ENCODE results near the gene MT1B. TPM values are rescaled to one million over a fixed set of nuclear protein-coding genes. Genes with fewer than 3 reads are reported as not detected.

MT1B gene
- total RNA-seq, 1 experiment from 2014 or later = not detected

- Mint-ChIP-seq H3K4me1 (peaks cover 29 to 40% of the 10 kb centered on the region in 2 experiments), H3K27me3 (ENCODE audit: low read depth) (peaks cover 78% of the 10 kb centered on the region), H3K4me3 (no peak overlapping the region; a peak in 1 of 5 replicates), H3K9me3 (no peaks in the 10 kb centered on the region), H3K36me3 (ENCODE audit: insufficient read depth in 1 of 3, low read depth in 3 of 3) (no peaks in the 10 kb centered on the region), H3K27ac (no peak overlapping the region; a peak in 1 of 7 replicates)
- no peak overlapping the region for H3K18ac ChIP-seq (ENCODE audit: insufficient read length, low read depth, low read length)
- H2BK20ac ChIP-seq (ENCODE audit: low read depth, low read length, poor library complexity, severe bottlenecking) = no peak overlapping the region
- no peak for TF ChIP-seq CTCF (conservative IDR thresholded peaks at IDR 0.05)
- no peaks in the 10 kb centered on the region for H3K79me1 ChIP-seq (ENCODE audit: insufficient read depth, low read depth, low read length, poor library complexity, severe bottlenecking)
- no peak overlapping the region for H2BK15ac ChIP-seq (ENCODE audit: low read depth, low read length)
- no peak overlapping the region for H3K56ac ChIP-seq (ENCODE audit: insufficient read length, low read depth, low read length)
- H4K20me1 ChIP-seq (ENCODE audit: control insufficient read depth, insufficient read depth, insufficient read length) = no peaks in the 10 kb centered on the region
- no peak overlapping the region for H2BK5ac ChIP-seq (ENCODE audit: insufficient read length, low read length)
- no peak for DNase-seq
- H3K4me2 ChIP-seq (ENCODE audit: insufficient read depth, insufficient read length, low read length) = no peak overlapping the region
- no peak overlapping the region for H3K23ac ChIP-seq (ENCODE audit: insufficient read length, low read depth, low read length)
- H4K91ac ChIP-seq (ENCODE audit: insufficient read length, low read depth, low read length) = no peak overlapping the region
- no peaks in the 10 kb centered on the region for H3K9me3 ChIP-seq (ENCODE audit: control insufficient read depth, low read depth, low read length)
- H2BK120ac ChIP-seq (ENCODE audit: low read depth, low read length, poor library complexity, severe bottlenecking) = no peak overlapping the region
- H3K23me2 ChIP-seq (ENCODE audit: insufficient read length, low read depth, low read length, poor library complexity, severe bottlenecking) = peaks cover 8% of the 10 kb centered on the region
- H2AFZ ChIP-seq (ENCODE audit: low read length) = no peak overlapping the region
- no peak overlapping the region for H2BK12ac ChIP-seq (ENCODE audit: insufficient read length, low read depth, low read length)
- H3K27ac ChIP-seq (ENCODE audit: insufficient read length, low read depth, low read length) = no peak overlapping the region
- H4K5ac ChIP-seq (ENCODE audit: insufficient read length, low read depth, low read length) = no peak overlapping the region
- no peak overlapping the region for H3T11ph ChIP-seq (ENCODE audit: low read length)
- no peak overlapping the region for H3K9ac ChIP-seq (ENCODE audit: extremely low read depth, insufficient read length, low read length)
- no peak overlapping the region for H2AK5ac ChIP-seq (ENCODE audit: insufficient read length, low read length)
- H3K4ac ChIP-seq (ENCODE audit: low read depth, low read length) = no peak overlapping the region
- H3K27me3 ChIP-seq (ENCODE audit: insufficient read depth, low read length) = peaks cover 24% of the 10 kb centered on the region; the same call in 1 of the 2 replicates
- H4K8ac ChIP-seq (replicated peaks; ENCODE audit: insufficient read length, low read depth, low read length) = no peak overlapping the region
- H3K14ac ChIP-seq (ENCODE audit: insufficient read depth, low read length) = no peak overlapping the region
- H3K4me1 ChIP-seq (ENCODE audit: insufficient read depth, low read length) = peaks cover 6% of the 10 kb centered on the region; the same call in 1 of the 2 replicates
- WGBS (ENCODE audit: extremely low coverage, insufficient read length, low lambda C conversion rate) = no CpG with 5 or more reads among the region's 2 CpGs
- no peaks in the 10 kb centered on the region for H3K79me2 ChIP-seq (ENCODE audit: insufficient read depth, low read length)
Measured at GRCh38 chr16:56611281-56611833, 40.3 kb upstream of the MT1B start.

Measured in H9 (cell line).